Measurements from ENCODE around the gene BIN2.

- TF ChIP-seq GATA3 (IDR thresholded peaks at IDR 0.05; ENCODE audit: low read depth, low read length): no peak
- no peak for TF ChIP-seq GATA2 (IDR thresholded peaks at IDR 0.05; ENCODE audit: low read depth, low read length)
Measured at GRCh38 chr12:51242120-51242519, 81.9 kb downstream of the BIN2 start.
